ENCODE results near the gene ISM2. TPM values are rescaled to one million over a fixed set of nuclear protein-coding genes. Genes with fewer than 3 reads are reported as not detected.

Gene ISM2
- total RNA-seq, 3 donors from 2014 or later, result 0.32 to 0.59 TPM; not detected in 1

DNA sequence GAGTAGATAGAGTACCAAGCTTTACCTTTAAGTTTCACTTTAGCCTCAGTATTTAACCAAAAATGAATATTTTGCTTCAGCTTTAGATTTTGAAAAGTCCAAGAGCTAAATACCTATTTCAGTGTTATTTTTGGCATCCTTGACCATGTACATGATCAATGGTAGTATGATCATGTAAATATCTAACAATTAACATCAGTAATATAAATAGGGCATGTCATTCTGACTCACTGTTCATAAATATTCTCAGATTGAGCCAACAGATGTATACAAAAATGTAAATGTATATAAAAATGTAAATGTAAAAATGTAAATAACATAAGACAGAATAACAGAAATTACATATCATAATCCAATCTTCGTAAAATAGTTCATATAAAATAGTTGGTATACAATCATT is 60.0 kb downstream of the ISM2 start:
- H3K27ac ChIP-seq, result no peak overlapping the region
- DNase-seq (ENCODE audit: low spot score in 2 of 2), result no peak
- intact Hi-C loops (cut with DNase I; ENCODE audit: low total_unique reads), result no loop called here
- no peak overlapping the region for H3K4me3 ChIP-seq
- H3K9me3 ChIP-seq, result no peaks in the 10 kb centered on the region
- TF ChIP-seq POLR2A (IDR thresholded peaks at IDR 0.05) (no peak), POLR2AphosphoS5 (IDR thresholded peaks at IDR 0.05) (no peak)
- TF ChIP-seq, protein P1, sequence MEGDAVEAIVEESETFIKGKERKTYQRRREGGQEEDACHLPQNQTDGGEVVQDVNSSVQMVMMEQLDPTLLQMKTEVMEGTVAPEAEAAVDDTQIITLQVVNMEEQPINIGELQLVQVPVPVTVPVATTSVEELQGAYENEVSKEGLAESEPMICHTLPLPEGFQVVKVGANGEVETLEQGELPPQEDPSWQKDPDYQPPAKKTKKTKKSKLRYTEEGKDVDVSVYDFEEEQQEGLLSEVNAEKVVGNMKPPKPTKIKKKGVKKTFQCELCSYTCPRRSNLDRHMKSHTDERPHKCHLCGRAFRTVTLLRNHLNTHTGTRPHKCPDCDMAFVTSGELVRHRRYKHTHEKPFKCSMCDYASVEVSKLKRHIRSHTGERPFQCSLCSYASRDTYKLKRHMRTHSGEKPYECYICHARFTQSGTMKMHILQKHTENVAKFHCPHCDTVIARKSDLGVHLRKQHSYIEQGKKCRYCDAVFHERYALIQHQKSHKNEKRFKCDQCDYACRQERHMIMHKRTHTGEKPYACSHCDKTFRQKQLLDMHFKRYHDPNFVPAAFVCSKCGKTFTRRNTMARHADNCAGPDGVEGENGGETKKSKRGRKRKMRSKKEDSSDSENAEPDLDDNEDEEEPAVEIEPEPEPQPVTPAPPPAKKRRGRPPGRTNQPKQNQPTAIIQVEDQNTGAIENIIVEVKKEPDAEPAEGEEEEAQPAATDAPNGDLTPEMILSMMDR (IDR thresholded peaks at IDR 0.05), result no peak
- peaks cover 24% of the 10 kb centered on the region for H3K36me3 ChIP-seq
- no peaks in the 10 kb centered on the region for H3K4me1 ChIP-seq
- H3K27me3 ChIP-seq, result no peaks in the 10 kb centered on the region

DNA sequence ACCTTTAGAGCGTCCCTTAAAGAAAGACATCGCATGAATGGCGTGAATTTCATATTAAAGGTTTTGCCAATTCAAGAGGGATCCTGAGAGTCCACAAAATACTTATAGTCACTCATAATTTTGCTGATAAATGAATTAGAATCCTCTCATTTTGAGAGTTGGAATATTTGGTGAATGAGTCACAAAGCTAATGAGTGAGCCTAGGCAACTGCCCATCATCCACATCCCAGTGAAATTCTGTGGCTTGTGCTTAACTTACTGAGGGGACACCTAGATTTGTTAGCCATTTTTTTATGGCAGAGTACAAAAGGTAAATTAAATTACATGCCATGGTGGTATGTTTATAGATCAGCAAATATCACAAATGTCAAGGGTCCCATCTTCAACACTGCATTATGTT is 62.6 kb downstream of the ISM2 start:
- H3K27ac ChIP-seq, result no peak overlapping the region
- no peak for DNase-seq (ENCODE audit: low spot score in 2 of 2)
- H3K36me3 ChIP-seq, result peaks cover 16% of the 10 kb centered on the region

DNA sequence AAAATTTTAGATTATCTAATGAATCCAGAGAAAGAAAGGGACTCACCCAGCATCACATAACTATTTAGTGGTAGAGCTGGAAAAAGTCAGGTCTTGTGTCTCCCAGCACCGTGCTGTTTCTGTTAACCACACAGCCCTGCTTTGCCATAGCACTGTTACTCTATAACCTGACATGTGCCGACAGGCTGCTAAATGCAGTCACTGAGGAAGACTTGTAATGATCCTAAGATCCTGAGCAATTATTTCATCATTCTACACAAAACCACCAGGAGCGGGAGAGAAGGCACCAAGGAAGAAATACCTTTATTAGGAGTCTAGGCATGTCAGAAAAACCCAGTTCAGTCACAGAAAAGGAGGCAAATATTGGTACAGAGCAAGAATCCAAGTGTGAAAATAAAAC is 72.2 kb downstream of the ISM2 start:
- Histone ChIP-seq H3K27me3 (no peaks in the 10 kb centered on the region), H3K27ac (no peak overlapping the region), H3K4me3 (no peak overlapping the region), H3K36me3 (peaks cover 30% of the 10 kb centered on the region), H3K4me1 (no peaks in the 10 kb centered on the region), H3K9me3 (no peaks in the 10 kb centered on the region)
- intact Hi-C loops (cut with DNase I; ENCODE audit: low total_unique reads), result no loop called here
- DNase-seq (ENCODE audit: low spot score in 2 of 2), result no peak
- TF ChIP-seq POLR2A (IDR thresholded peaks at IDR 0.05) (no peak), POLR2AphosphoS5 (IDR thresholded peaks at IDR 0.05) (no peak)
- TF ChIP-seq, protein P1 (IDR thresholded peaks at IDR 0.05), result no peak

More for the DNA sequence above, 62.6 kb downstream of the ISM2 start:
- Histone ChIP-seq H3K4me1 (no peaks in the 10 kb centered on the region), H3K27me3 (no peaks in the 10 kb centered on the region), H3K4me3 (no peak overlapping the region), H3K9me3 (no peaks in the 10 kb centered on the region)
- TF ChIP-seq POLR2A (IDR thresholded peaks at IDR 0.05), result no peak
- TF ChIP-seq, protein P1 (IDR thresholded peaks at IDR 0.05), result no peak
- TF ChIP-seq POLR2AphosphoS5 (IDR thresholded peaks at IDR 0.05), result no peak
- intact Hi-C loops (cut with DNase I; ENCODE audit: low total_unique reads), result no loop called here

DNA sequence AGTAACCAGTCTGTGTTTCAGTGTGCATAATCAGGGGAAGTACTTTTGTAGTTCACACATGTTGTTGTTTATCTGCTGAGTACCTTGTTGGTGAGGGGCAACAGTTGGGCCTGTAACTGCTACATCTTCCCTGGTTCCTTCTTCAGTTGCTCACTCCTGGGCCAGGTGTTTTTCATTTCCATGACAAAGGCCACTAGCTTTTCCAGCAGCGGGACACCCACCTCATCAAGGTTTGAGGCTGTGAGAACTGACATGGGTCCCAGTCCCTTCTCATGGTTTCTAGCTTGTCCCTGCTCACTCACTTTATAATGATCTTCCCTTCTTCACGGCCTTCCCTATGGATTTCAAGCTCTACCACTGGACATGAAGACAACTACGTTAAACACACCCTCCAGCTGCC is 73.8 kb downstream of the ISM2 start:
- no peak overlapping the region for H3K4me3 ChIP-seq
- no peaks in the 10 kb centered on the region for H3K4me1 ChIP-seq
- H3K27ac ChIP-seq, result no peak overlapping the region
- intact Hi-C loops (cut with DNase I; ENCODE audit: low total_unique reads), result no loop called here
- no peak for TF ChIP-seq POLR2A (IDR thresholded peaks at IDR 0.05)
- TF ChIP-seq, protein P1 (IDR thresholded peaks at IDR 0.05), result no peak
- no peak for TF ChIP-seq POLR2AphosphoS5 (IDR thresholded peaks at IDR 0.05)
- H3K36me3 ChIP-seq, result peaks cover 30% of the 10 kb centered on the region
- H3K9me3 ChIP-seq, result peaks cover 1 to 10% of the 10 kb centered on the region in 2 donors
- no peak for DNase-seq (ENCODE audit: low spot score in 2 of 2)
- H3K27me3 ChIP-seq, result no peaks in the 10 kb centered on the region

Other genes with a start within 250 kb of the ISM2 start
- not detected for gene NGB, start 227.6 kb downstream of the ISM2 start, total RNA-seq
- gene POMT2, start 177.9 kb downstream of the ISM2 start, total RNA-seq, result 10 to 100 TPM; 16.8 to 30.3 (median 25.2) TPM
- 10 to 100 TPM; 24.3 to 42.2 (median 32.6) TPM for gene GSTZ1, start 177.8 kb downstream of the ISM2 start, total RNA-seq
- gene TMED8, start 121.7 kb downstream of the ISM2 start, total RNA-seq, result 10 to 100 TPM in 2 of 3 donors, 1 to 10 TPM in 1; 9.4 to 16.0 (median 14.4) TPM
- gene SAMD15, start 121.4 kb downstream of the ISM2 start, total RNA-seq, result 1 to 10 TPM in 2 of 3 donors, under 1 TPM in 1; 0.32 to 4.2 (median 2.0) TPM
- gene NOXRED1, start 75.3 kb downstream of the ISM2 start, total RNA-seq, result 1 to 10 TPM in 1 of 3 donors, under 1 TPM in 1, not detected in 1; 0.48 to 1.3 TPM
- gene VIPAS39, start 41.2 kb downstream of the ISM2 start, total RNA-seq, result 10 to 100 TPM; 14.7 to 25.9 (median 19.2) TPM
- 100 to 1,000 TPM in 2 of 3 donors, 10 to 100 TPM in 1; 81.0 to 121 (median 110) TPM for gene AHSA1, start 40.7 kb downstream of the ISM2 start, total RNA-seq
- gene SPTLC2, start 117.8 kb upstream of the ISM2 start, total RNA-seq, result 10 to 100 TPM; 31.2 to 47.2 (median 42.6) TPM
- gene ALKBH1, start 209.2 kb upstream of the ISM2 start, total RNA-seq, result 10 to 100 TPM in 2 of 3 donors, 1 to 10 TPM in 1; 5.6 to 17.0 (median 12.8) TPM
- 100 to 1,000 TPM; 101 to 156 (median 153) TPM for gene SLIRP, start 209.3 kb upstream of the ISM2 start, total RNA-seq